NCI-H1048 (cell line): ENCODE data around the gene MYO9B.

Experiments
- DNase-seq: peaks from one replicate; lab custom pipeline; 2025; lab: John Stamatoyannopoulos, UW

Gene MYO9B

GRCh38 chr19:17216058-17216670, 140.6 kb downstream of the MYO9B start:
- no peak for DNase-seq

- DNase-seq, result no peak
Observed at GRCh38 chr19:17219286-17219685, 143.7 kb downstream of the MYO9B start.

GRCh38 chr19:17220207-17220758, 144.7 kb downstream of the MYO9B start:
- no peak for DNase-seq

GRCh38 chr19:17225053-17225452, 149.5 kb downstream of the MYO9B start:
- DNase-seq, result no peak

- DNase-seq, result peak; percentile 93
Observed at GRCh38 chr19:17226002-17226933, 150.7 kb downstream of the MYO9B start, which contains the start of gene OCEL1. Gene OCEL1 (plus strand): TSS chr19:17226226. CDS start chr19:17226248, 22 bp downstream.

- no peak for DNase-seq
Observed at GRCh38 chr19:17227798-17228367, 152.3 kb downstream of the MYO9B start.

GRCh38 chr19:17229890-17230289, 154.3 kb downstream of the MYO9B start:
- no peak for DNase-seq

- no peak for DNase-seq
Observed at GRCh38 chr19:17232258-17232657, 156.7 kb downstream of the MYO9B start.

- DNase-seq, result no peak
Observed at GRCh38 chr19:17234911-17235299, 159.3 kb downstream of the MYO9B start.

GRCh38 chr19:17235300-17235970, 159.9 kb downstream of the MYO9B start:
- DNase-seq, result no peak

GRCh38 chr19:17235971-17236777, 160.6 kb downstream of the MYO9B start:
- DNase-seq, result no peak

- no peak for DNase-seq
Observed at GRCh38 chr19:17236811-17237543, 161.4 kb downstream of the MYO9B start.

GRCh38 chr19:17237747-17238706, 162.4 kb downstream of the MYO9B start:
- no peak for DNase-seq

GRCh38 chr19:17240062-17240752, 164.6 kb downstream of the MYO9B start:
- no peak for DNase-seq

GRCh38 chr19:17240826-17241399, 165.3 kb downstream of the MYO9B start:
- no peak for DNase-seq

- no peak for DNase-seq
Observed at GRCh38 chr19:17242431-17243208, 167.0 kb downstream of the MYO9B start.

GRCh38 chr19:17243211-17243829, 167.7 kb downstream of the MYO9B start:
- no peak for DNase-seq
